ENCODE results near the gene TCF4.

DNA sequence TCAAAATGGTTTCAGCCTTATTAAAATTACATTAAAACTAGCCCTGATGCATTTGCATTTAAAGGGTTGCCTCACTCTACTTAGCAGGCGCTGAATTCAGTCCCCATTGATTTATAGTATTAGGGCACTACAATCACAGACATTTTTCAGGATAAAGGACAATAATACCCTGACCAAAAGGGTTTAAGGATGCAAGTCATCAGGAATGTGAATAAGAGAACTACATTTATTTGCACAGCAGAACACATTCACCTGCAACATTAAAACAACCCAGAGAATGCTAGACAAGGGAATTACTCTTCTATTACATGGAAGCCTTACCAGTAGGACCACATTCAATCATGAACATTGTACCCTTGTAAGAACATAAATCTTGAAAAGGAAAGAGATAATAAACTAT, 93.6 kb downstream of the TCF4 start:
- TF ChIP-seq, protein P1, sequence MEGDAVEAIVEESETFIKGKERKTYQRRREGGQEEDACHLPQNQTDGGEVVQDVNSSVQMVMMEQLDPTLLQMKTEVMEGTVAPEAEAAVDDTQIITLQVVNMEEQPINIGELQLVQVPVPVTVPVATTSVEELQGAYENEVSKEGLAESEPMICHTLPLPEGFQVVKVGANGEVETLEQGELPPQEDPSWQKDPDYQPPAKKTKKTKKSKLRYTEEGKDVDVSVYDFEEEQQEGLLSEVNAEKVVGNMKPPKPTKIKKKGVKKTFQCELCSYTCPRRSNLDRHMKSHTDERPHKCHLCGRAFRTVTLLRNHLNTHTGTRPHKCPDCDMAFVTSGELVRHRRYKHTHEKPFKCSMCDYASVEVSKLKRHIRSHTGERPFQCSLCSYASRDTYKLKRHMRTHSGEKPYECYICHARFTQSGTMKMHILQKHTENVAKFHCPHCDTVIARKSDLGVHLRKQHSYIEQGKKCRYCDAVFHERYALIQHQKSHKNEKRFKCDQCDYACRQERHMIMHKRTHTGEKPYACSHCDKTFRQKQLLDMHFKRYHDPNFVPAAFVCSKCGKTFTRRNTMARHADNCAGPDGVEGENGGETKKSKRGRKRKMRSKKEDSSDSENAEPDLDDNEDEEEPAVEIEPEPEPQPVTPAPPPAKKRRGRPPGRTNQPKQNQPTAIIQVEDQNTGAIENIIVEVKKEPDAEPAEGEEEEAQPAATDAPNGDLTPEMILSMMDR (IDR thresholded peaks at IDR 0.05): no peak
- no peak for TF ChIP-seq POLR2AphosphoS5 (IDR thresholded peaks at IDR 0.05)

Measured in suprapubic skin (tissue), 3 donors.